Caco-2 (cell line): Measurements from ENCODE around the gene ABCA13. TPM values are rescaled to one million over a fixed set of nuclear protein-coding genes. Genes with fewer than 3 reads are reported as not detected.

Experiments used
- BruUV-seq: library from RNA; stranded (reverse); fragments of 400-500 nt; replicated peaks from 2 replicates; lab custom pipeline; 2021; lab: Mats Ljungman, UMichigan
- CTCF ChIA-PET: fragments of 300-600 bp; sonication (Branson Sonifier 250); formaldehyde crosslinking; loops from one replicate; lab custom pipeline; 2022; ENCODE audit warnings: antibody characterized with exemption; lab: Charles Lee
- POLR2A ChIA-PET: fragments of 300-600 bp; sonication (Branson Sonifier 250); formaldehyde crosslinking; loops from one replicate; lab custom pipeline; 2022; ENCODE audit warnings: antibody characterized with exemption; lab: Charles Lee
- DNase-seq, 2 experiments: peaks; one replicate each; pipeline versions ENCODE4 v3.0.0 to v3.0.0-alpha.2; 2020 to 2022
- H3K27me3 ChIP-seq: replicated peaks from 2 replicates; pipeline ENCODE4 v1.6.0; 2011; ENCODE audit warnings: low read length; ENCODE audit not compliant: control insufficient read depth, insufficient read depth
- H3K36me3 ChIP-seq: 2 replicates; pipeline ENCODE4 v1.5.1; 2011; ENCODE audit warnings: low read length; ENCODE audit not compliant: control insufficient read depth, insufficient read depth
- H3K4me1 ChIP-seq: fragments of 250-450 bp; sonication (Bioruptor Pico); 2 replicates; pipeline ENCODE4 v1.5.1; 2020; ENCODE audit warnings: mild to moderate bottlenecking
- H3K4me3 ChIP-seq: 2 replicates; pipeline ENCODE4 v1.5.1; 2011; ENCODE audit warnings: low read depth, mild to moderate bottlenecking, control low read depth, low read length
- H3K9me3 ChIP-seq: fragments of 250-450 bp; sonication (Bioruptor Pico); 2 replicates; pipeline ENCODE4 v1.5.1; 2020; ENCODE audit warnings: mild to moderate bottlenecking, moderate library complexity
- H3K27ac Mint-ChIP-seq: one replicate; pipeline ENCODE4 v1.8.0; 2022; ENCODE audit warnings: mixed read lengths; ENCODE audit not compliant: unreplicated experiment
- H3K27me3 Mint-ChIP-seq: one replicate; pipeline ENCODE4 v1.8.0; 2022; ENCODE audit warnings: mixed read lengths; ENCODE audit not compliant: insufficient read depth, unreplicated experiment
- H3K36me3 Mint-ChIP-seq: one replicate; pipeline ENCODE4 v1.8.0; 2022; ENCODE audit warnings: mild to moderate bottlenecking, mixed read lengths; ENCODE audit not compliant: insufficient read depth, unreplicated experiment
- H3K4me1 Mint-ChIP-seq: one replicate; pipeline ENCODE4 v1.8.0; 2022; ENCODE audit warnings: low read depth, mixed read lengths; ENCODE audit not compliant: unreplicated experiment
- H3K4me3 Mint-ChIP-seq: one replicate; pipeline ENCODE4 v1.8.0; 2022; ENCODE audit warnings: mild to moderate bottlenecking, moderate library complexity, mixed read lengths; ENCODE audit not compliant: unreplicated experiment
- H3K9me3 Mint-ChIP-seq: one replicate; pipeline ENCODE4 v1.8.0; 2022; ENCODE audit warnings: mixed read lengths; ENCODE audit not compliant: unreplicated experiment
- CTCF ChIP-seq, 2 experiments: fragments of 200-600 bp in 1 of 2; IDR thresholded peaks; 1 replicate in 1 of 2; 2 replicates in 1 of 2; pipeline versions ENCODE4 v1.5.1 to v1.8.0; 2011 to 2022; ENCODE audit warnings: antibody characterized with exemption in 1 of 2, control low read depth in 1 of 2, inconsistent platforms in 1 of 2, low read depth in 1 of 2, low read length in 1 of 2, mild to moderate bottlenecking in 1 of 2, moderate library complexity in 1 of 2; ENCODE audit not compliant: insufficient read depth in 1 of 2, severe bottlenecking in 1 of 2, unreplicated experiment in 1 of 2
- intact Hi-C: fragments of 100-400 bp; cut with micrococcal nuclease; formaldehyde crosslinking; loops from one replicate; pipeline ENCODE4 v1.10.0; 2022; ENCODE audit not compliant: unreplicated experiment
- total RNA-seq: library from RNA; stranded (reverse); gene quantifications from 2 replicates; pipeline ENCODE4 v1.2.3, GENCODE V29; 2022

The ABCA13 gene
- total RNA-seq, 1 experiment from 2014 or later = 0.07 TPM

GRCh38 chr7:48148311-48148710 is 22.9 kb upstream of the ABCA13 start:
- H3K27me3 Mint-ChIP-seq = no peaks in the 10 kb centered on the region
- no peak for TF ChIP-seq CTCF (IDR thresholded peaks at IDR 0.05; ENCODE audit: insufficient read depth in 1 of 2, low read depth in 1 of 2, low read length in 1 of 2, severe bottlenecking in 1 of 2, unreplicated experiment in 1 of 2)
- Histone ChIP-seq H3K9me3 (peaks cover 21% of the 10 kb centered on the region), H3K36me3 (no peaks in the 10 kb centered on the region), H3K4me3 (no peak overlapping the region), H3K4me1 (peaks cover 31% of the 10 kb centered on the region), H3K27me3 (no peaks in the 10 kb centered on the region)
- H3K4me1 Mint-ChIP-seq = peaks cover 37% of the 10 kb centered on the region
- H3K36me3 Mint-ChIP-seq = peaks cover 5% of the 10 kb centered on the region
- ChIA-PET CTCF (no interaction called here), POLR2A (no interaction called here)
- peak overlapping the region; percentile 78 for H3K27ac Mint-ChIP-seq
- intact Hi-C loops = no loop called here
- DNase-seq = no peak
- peaks cover 28% of the 10 kb centered on the region for H3K9me3 Mint-ChIP-seq
- no peak overlapping the region for H3K4me3 Mint-ChIP-seq
- no TSS peak for BruUV-seq

DNA sequence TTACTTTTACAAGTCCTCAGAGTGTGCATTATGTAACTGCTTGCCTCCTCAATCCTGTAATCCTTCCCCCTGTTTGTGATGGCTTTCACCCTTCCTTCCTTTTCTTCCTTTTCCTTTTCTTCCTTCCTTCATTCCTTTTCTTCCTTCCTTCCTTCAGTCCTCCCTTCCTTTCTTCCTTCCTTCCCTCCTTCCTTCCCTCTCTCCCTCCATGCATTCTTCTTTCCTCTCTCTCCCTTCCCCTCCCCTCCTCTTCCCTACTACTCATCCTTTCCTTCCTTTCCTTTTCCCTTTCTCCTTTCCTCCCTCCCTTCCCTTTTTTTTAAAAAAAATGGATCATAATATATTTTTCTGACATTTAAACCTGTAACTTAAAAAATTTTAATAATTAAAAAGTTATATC is 22.2 kb upstream of the ABCA13 start:
- CTCF ChIA-PET = no interaction called here
- DNase-seq = no peak
- Histone ChIP-seq H3K9me3 (peaks cover 19% of the 10 kb centered on the region), H3K27me3 (no peaks in the 10 kb centered on the region), H3K36me3 (no peaks in the 10 kb centered on the region), H3K4me3 (no peak overlapping the region), H3K4me1 (peaks cover 28% of the 10 kb centered on the region)
- no peaks in the 10 kb centered on the region for H3K27me3 Mint-ChIP-seq
- POLR2A ChIA-PET = no interaction called here
- no peak overlapping the region for H3K4me3 Mint-ChIP-seq
- intact Hi-C loops = no loop called here
- BruUV-seq = no TSS peak
- no peak for TF ChIP-seq CTCF (IDR thresholded peaks at IDR 0.05; ENCODE audit: insufficient read depth in 1 of 2, low read depth in 1 of 2, low read length in 1 of 2, severe bottlenecking in 1 of 2, unreplicated experiment in 1 of 2)
- no peaks in the 10 kb centered on the region for H3K36me3 Mint-ChIP-seq
- peaks cover 30% of the 10 kb centered on the region for H3K4me1 Mint-ChIP-seq
- H3K9me3 Mint-ChIP-seq = peaks cover 20% of the 10 kb centered on the region
- H3K27ac Mint-ChIP-seq = no peak overlapping the region

DNA sequence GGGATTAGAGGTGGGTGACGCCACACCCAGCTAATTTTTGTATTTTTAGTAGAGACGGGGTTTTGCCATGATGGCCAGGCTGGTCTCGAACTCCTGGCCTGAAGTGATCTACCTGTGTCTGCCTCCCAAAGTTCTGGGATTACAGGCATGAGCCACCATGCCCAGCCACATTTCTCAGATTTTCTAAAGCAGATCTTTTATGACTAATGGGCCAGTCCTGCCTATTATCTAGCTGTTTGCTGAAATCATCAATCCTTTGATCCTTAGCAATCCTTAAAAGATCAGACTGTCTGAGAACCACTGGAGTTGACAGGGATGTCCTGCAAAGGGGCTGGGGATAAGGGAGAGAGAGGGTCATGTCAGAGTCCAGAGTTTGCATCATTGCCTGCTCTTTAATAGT is 21.2 kb upstream of the ABCA13 start:
- H3K4me1 Mint-ChIP-seq = peaks cover 31% of the 10 kb centered on the region
- no peak overlapping the region for H3K27ac Mint-ChIP-seq
- H3K4me1 ChIP-seq = peaks cover 21% of the 10 kb centered on the region
- CTCF ChIA-PET = no interaction called here
- peaks cover 10% of the 10 kb centered on the region; the same call in 1 of the 2 replicates for H3K9me3 ChIP-seq
- H3K27me3 ChIP-seq = no peaks in the 10 kb centered on the region
- H3K27me3 Mint-ChIP-seq = peaks cover 2% of the 10 kb centered on the region
- peaks cover 19% of the 10 kb centered on the region for H3K9me3 Mint-ChIP-seq
- no peak overlapping the region for H3K4me3 ChIP-seq
- DNase-seq = no peak
- BruUV-seq = no TSS peak
- TF ChIP-seq CTCF (IDR thresholded peaks at IDR 0.05; ENCODE audit: insufficient read depth in 1 of 2, low read depth in 1 of 2, low read length in 1 of 2, severe bottlenecking in 1 of 2, unreplicated experiment in 1 of 2) = no peak
- no peaks in the 10 kb centered on the region for H3K36me3 ChIP-seq
- intact Hi-C loops = no loop called here
- POLR2A ChIA-PET = no interaction called here
- no peaks in the 10 kb centered on the region for H3K36me3 Mint-ChIP-seq
- no peak overlapping the region for H3K4me3 Mint-ChIP-seq
